Neural crest cell (in vitro differentiated cells): ENCODE data around the gene WNT2B. TPM values are rescaled to one million over a fixed set of nuclear protein-coding genes. Genes with fewer than 3 reads are reported as not detected.

ENCODE experiments used
- DNase-seq: peaks from one replicate; pipeline ENCODE4 v3.0.0; 2021; ENCODE audit warnings: low read depth, mixed read lengths, low spot score
- H3K27ac Mint-ChIP-seq: one replicate; pipeline ENCODE4 v1.8.0; 2021; ENCODE audit warnings: mild to moderate bottlenecking, mixed read lengths; ENCODE audit not compliant: unreplicated experiment
- H3K27me3 Mint-ChIP-seq: 2 replicates; pipeline ENCODE4 v1.8.0; 2021; ENCODE audit warnings: low read depth, mild to moderate bottlenecking, mixed read lengths
- H3K36me3 Mint-ChIP-seq: 2 replicates; pipeline ENCODE4 v1.8.0; 2021; ENCODE audit warnings: low read depth, mild to moderate bottlenecking, mixed read lengths
- H3K4me1 Mint-ChIP-seq: 2 replicates; pipeline ENCODE4 v1.8.0; 2021; ENCODE audit warnings: mixed read lengths
- H3K4me3 Mint-ChIP-seq: one replicate; pipeline ENCODE4 v1.8.0; 2021; ENCODE audit warnings: mild to moderate bottlenecking, mixed read lengths
- H3K9me3 Mint-ChIP-seq: 2 replicates; pipeline ENCODE4 v1.8.0; 2021; ENCODE audit warnings: mixed read lengths
- total RNA-seq: library from RNA; stranded (reverse); gene quantifications from 2 replicates; pipeline ENCODE4 v1.2.1, GENCODE V29; 2021
- TF ChIP-seq, protein P1 (sequence below): fragments of 200-600 bp; sonication (generic); conservative IDR thresholded peaks from 2 replicates; pipeline ENCODE4 v1.5.0; 2021; ENCODE audit warnings: antibody characterized with exemption, mild to moderate bottlenecking

The WNT2B gene
- total RNA-seq, 1 donor from 2014 or later = 1.3 TPM

DNA sequence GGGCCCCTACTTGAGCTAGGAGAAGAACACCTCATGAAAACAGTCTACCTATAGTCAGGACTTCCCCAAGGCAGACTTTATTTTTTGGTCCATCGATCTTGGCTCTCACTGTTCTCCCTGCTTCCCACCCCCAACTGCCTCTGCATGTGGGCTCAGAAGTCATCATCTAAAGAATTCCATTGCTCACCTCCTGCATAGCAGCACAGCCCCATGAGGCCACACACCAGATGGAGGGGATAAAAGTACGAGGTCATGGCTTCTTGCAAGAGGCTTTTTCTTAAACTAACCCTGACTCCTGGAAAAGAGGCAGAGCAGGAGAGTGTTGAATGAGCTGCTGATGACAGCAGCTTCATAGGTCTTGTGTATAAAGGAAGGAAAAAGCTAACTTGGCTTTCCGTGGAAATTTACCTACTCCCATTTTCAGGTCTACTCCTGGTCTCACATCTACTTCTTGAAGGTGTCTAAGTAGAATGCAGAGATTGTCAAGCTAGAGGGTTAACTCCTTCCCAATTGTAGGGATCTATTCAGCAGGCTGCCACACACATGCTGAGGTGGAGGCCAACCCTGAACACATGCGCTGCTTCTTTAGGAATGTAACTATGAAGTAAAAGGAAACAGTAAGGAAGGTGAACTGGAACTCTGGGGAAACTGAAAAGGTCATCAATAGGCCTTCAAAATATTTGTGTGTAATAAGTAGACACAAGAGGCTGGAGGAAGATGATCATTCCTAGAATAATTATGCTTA, 18.7 kb downstream of the WNT2B start:
- H3K36me3 Mint-ChIP-seq = peaks cover 9% of the 10 kb centered on the region
- TF ChIP-seq, protein P1, sequence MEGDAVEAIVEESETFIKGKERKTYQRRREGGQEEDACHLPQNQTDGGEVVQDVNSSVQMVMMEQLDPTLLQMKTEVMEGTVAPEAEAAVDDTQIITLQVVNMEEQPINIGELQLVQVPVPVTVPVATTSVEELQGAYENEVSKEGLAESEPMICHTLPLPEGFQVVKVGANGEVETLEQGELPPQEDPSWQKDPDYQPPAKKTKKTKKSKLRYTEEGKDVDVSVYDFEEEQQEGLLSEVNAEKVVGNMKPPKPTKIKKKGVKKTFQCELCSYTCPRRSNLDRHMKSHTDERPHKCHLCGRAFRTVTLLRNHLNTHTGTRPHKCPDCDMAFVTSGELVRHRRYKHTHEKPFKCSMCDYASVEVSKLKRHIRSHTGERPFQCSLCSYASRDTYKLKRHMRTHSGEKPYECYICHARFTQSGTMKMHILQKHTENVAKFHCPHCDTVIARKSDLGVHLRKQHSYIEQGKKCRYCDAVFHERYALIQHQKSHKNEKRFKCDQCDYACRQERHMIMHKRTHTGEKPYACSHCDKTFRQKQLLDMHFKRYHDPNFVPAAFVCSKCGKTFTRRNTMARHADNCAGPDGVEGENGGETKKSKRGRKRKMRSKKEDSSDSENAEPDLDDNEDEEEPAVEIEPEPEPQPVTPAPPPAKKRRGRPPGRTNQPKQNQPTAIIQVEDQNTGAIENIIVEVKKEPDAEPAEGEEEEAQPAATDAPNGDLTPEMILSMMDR = no peak
- H3K4me1 Mint-ChIP-seq = peaks cover 10% of the 10 kb centered on the region
- no peak overlapping the region for H3K4me3 Mint-ChIP-seq
- DNase-seq = no peak
- no peaks in the 10 kb centered on the region for H3K27me3 Mint-ChIP-seq
- no peaks in the 10 kb centered on the region for H3K9me3 Mint-ChIP-seq
- peak overlapping the region; percentile 24 for H3K27ac Mint-ChIP-seq

DNA sequence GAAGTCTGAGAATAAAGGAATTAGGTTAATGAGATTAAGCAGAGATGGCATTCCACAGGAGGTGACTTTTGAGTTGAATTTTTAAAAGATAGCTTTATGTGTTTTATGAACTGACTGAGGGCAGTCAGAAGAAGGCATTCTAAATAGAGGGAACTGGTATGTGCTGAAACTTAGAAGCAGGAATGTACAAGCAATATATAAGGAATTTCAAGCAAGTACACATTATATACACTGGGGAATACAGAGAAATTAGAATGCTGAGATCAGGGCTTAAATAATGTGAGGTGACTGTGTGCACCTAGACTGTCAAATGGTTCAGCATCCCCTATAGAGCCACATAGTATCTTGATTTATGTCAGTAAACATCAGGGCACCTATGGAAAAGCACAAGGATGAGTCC, 19.3 kb downstream of the WNT2B start:
- Mint-ChIP-seq H3K9me3 (no peaks in the 10 kb centered on the region), H3K36me3 (peaks cover 9% of the 10 kb centered on the region), H3K4me3 (no peak overlapping the region), H3K27me3 (no peaks in the 10 kb centered on the region), H3K4me1 (peaks cover 10% of the 10 kb centered on the region), H3K27ac (peak overlapping the region; percentile 24)
- TF ChIP-seq, protein P1 = no peak
- no peak for DNase-seq

DNA sequence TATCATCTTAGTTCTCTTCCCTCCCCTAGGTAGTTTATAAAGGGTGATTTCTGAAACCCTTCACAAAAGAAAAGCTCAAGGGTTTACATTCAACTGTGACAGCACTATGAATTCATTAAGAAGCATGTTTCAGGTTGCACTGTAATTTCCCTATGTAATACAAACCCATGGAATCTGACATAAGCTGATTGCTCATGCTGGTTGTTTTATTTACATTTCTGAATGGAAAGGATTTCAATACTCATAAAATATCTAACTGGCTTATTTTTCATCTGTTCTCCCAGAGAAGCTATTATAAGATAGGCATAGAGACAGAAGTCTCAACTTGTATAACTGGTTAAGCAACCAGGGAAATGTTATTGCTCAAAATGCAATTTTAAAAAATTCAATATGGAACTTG, 20.5 kb downstream of the WNT2B start:
- Mint-ChIP-seq H3K27me3 (no peaks in the 10 kb centered on the region), H3K4me1 (peaks cover 10% of the 10 kb centered on the region), H3K36me3 (peaks cover 6% of the 10 kb centered on the region), H3K9me3 (no peaks in the 10 kb centered on the region), H3K27ac (no peak overlapping the region), H3K4me3 (no peak overlapping the region)
- TF ChIP-seq, protein P1 = no peak
- no peak for DNase-seq

DNA sequence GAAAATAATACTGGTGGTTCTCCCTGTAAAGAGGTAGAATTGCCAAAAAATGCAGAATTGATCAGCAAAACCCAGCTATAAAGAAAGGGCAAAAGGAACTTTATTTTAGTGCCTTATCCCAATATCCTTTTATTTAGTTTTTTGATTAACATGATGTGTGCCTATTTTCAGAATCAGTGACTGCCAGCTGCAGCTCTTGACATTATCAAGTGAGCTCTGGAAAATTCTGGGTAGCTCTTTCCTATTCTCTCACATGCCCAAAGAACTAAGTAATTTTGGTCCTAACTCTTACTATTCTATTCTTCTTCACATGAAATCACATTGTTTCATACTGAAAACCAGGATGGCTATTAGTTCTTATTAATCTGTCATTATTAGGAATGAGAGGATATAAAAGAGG, 22.1 kb downstream of the WNT2B start:
- peaks cover 8% of the 10 kb centered on the region for H3K36me3 Mint-ChIP-seq
- H3K4me3 Mint-ChIP-seq = no peak overlapping the region
- peaks cover 10% of the 10 kb centered on the region for H3K4me1 Mint-ChIP-seq
- DNase-seq = no peak
- TF ChIP-seq, protein P1 = no peak
- H3K27me3 Mint-ChIP-seq = no peaks in the 10 kb centered on the region
- no peaks in the 10 kb centered on the region for H3K9me3 Mint-ChIP-seq
- H3K27ac Mint-ChIP-seq = no peak overlapping the region

DNA sequence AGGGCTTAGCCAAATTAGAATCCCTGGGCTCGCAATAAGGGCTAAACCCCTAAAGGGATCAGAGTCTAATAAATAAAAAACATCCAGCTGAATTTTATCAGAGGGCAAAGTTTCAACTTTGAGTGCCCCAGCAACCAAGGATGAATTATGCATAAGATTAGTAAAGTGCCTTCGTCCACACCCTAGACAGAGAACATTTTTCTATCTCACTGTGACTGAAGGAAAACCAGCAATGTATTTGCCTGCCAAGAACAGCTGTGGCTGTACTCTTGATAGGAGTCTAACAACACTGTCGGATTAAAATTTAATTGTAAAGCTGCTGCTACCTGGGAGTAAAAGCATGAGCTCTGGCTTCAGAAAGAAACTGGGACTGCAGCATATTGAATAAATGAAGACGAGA, 23.3 kb downstream of the WNT2B start:
- DNase-seq = no peak
- peaks cover 6% of the 10 kb centered on the region for H3K36me3 Mint-ChIP-seq
- H3K9me3 Mint-ChIP-seq = no peaks in the 10 kb centered on the region
- H3K27me3 Mint-ChIP-seq = no peaks in the 10 kb centered on the region
- no peak overlapping the region for H3K27ac Mint-ChIP-seq
- H3K4me3 Mint-ChIP-seq = no peak overlapping the region
- TF ChIP-seq, protein P1 = no peak
- peaks cover 9% of the 10 kb centered on the region for H3K4me1 Mint-ChIP-seq
